ENCODE results near the gene CORO1A. TPM values are rescaled to one million over a fixed set of nuclear protein-coding genes. Genes with fewer than 3 reads are reported as not detected.
A peak's percentile ranks its signal among the peaks of the same experiment; 100 is the strongest.
"Not testable (repeated sequence)": the region's sequence is repeated elsewhere in the genome, so short reads cannot be mapped to it uniquely, and the experiment has no call there.

Gene CORO1A
- total RNA-seq, 1 donor: 0.36 TPM

DNA sequence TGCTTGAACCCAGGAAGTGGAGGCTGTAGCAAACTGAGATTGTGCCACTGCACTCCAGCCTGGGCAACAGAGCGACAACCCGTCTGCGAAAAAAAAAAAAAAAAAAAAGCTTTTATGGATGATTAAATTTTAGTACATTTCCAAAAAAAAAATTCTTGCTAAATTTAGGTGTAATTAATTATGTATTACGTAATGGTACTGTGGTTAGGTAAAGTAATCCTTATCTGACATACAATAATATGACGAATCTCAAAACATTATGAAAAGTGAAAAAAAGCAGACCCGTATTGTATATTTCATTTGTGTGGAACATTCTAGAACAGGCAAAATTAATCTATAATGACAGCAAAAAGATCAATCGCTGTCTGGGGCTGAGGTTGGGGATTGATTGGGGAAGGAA, 10.3 kb upstream of the CORO1A start:
- H4K20me1 ChIP-seq (ENCODE audit: insufficient read depth, low read length): no peaks in the 10 kb centered on the region
- TF ChIP-seq, protein P1, sequence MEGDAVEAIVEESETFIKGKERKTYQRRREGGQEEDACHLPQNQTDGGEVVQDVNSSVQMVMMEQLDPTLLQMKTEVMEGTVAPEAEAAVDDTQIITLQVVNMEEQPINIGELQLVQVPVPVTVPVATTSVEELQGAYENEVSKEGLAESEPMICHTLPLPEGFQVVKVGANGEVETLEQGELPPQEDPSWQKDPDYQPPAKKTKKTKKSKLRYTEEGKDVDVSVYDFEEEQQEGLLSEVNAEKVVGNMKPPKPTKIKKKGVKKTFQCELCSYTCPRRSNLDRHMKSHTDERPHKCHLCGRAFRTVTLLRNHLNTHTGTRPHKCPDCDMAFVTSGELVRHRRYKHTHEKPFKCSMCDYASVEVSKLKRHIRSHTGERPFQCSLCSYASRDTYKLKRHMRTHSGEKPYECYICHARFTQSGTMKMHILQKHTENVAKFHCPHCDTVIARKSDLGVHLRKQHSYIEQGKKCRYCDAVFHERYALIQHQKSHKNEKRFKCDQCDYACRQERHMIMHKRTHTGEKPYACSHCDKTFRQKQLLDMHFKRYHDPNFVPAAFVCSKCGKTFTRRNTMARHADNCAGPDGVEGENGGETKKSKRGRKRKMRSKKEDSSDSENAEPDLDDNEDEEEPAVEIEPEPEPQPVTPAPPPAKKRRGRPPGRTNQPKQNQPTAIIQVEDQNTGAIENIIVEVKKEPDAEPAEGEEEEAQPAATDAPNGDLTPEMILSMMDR (IDR thresholded peaks at IDR 0.05; ENCODE audit: extremely low read depth, low read depth, low read length): no peak
- H3K79me2 ChIP-seq (ENCODE audit: insufficient read depth, low read length): no peaks in the 10 kb centered on the region
- H3K4me1 ChIP-seq (ENCODE audit: insufficient read depth, low read length): no peaks in the 10 kb centered on the region
- H3K27ac ChIP-seq (ENCODE audit: low read depth, low read length): no peak overlapping the region
- H2AFZ ChIP-seq (ENCODE audit: low read length): no peak overlapping the region
- H3K27me3 ChIP-seq (ENCODE audit: insufficient read depth, low read length): no peaks in the 10 kb centered on the region
- no peak overlapping the region for H3K4me2 ChIP-seq (ENCODE audit: insufficient read depth, low read length)
- no peak for DNase-seq (ENCODE audit: insufficient read length, low spot score, missing footprints)
- no peak overlapping the region for H3K4me3 ChIP-seq (ENCODE audit: insufficient read depth, low read length)
- H3K36me3 ChIP-seq (ENCODE audit: insufficient read depth, low read length): no peaks in the 10 kb centered on the region
- H3K9me3 ChIP-seq (ENCODE audit: low read depth, low read length): no peaks in the 10 kb centered on the region

DNA sequence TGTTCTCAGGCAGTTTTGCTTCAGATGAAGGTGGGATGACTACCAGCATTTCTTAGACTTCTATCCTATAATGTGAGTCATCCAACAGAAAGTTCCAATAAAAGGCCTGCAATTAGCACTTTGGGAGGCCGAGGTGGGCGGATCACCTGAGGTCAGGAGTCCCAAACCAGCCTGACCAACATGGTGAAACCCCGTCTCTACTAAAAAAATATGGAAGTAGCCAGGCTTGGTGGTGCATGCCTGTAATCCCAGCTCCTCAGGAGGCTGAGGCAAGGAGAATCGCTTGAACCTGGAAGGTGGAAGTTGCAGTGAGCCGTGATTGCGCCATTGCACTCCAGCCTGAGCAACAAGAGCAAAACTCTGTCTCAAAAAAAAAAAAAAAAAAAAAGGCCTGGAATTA, 6.5 kb upstream of the CORO1A start:
- H3K79me2 ChIP-seq (ENCODE audit: insufficient read depth, low read length); DNase-seq (ENCODE audit: insufficient read length, low spot score, missing footprints); H3K4me3 ChIP-seq (ENCODE audit: insufficient read depth, low read length); H4K20me1 ChIP-seq (ENCODE audit: insufficient read depth, low read length); H3K4me2 ChIP-seq (ENCODE audit: insufficient read depth, low read length); H3K9me3 ChIP-seq (ENCODE audit: low read depth, low read length); H3K27me3 ChIP-seq (ENCODE audit: insufficient read depth, low read length); H2AFZ ChIP-seq (ENCODE audit: low read length); H3K4me1 ChIP-seq (ENCODE audit: insufficient read depth, low read length); H3K36me3 ChIP-seq (ENCODE audit: insufficient read depth, low read length); H3K27ac ChIP-seq (ENCODE audit: low read depth, low read length): not testable (repeated sequence)

DNA sequence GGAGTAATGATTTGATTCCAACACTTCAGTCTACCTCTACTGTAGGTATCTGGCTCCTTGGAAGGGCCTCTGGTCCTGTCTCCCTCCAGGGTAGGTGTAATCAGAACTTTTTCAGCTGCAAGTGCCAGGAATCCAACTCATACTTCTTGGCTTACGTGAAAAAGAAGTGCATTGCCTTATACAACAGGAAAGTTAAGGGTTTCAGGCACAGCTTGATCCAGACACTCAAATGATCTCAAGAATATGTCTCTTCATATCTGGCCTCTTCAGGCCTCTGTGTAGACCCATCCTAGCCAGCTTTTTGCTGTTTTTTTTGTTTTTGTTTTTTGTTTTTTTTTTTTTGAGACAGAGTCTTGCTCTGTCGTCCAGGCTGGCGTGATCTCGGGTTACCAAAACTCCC, 4.2 kb upstream of the CORO1A start:
- no peaks in the 10 kb centered on the region for H3K79me2 ChIP-seq (ENCODE audit: insufficient read depth, low read length)
- H3K4me2 ChIP-seq (ENCODE audit: insufficient read depth, low read length): no peak overlapping the region
- no peaks in the 10 kb centered on the region for H3K27me3 ChIP-seq (ENCODE audit: insufficient read depth, low read length)
- H2AFZ ChIP-seq (ENCODE audit: low read length): no peak overlapping the region
- no peaks in the 10 kb centered on the region for H3K4me1 ChIP-seq (ENCODE audit: insufficient read depth, low read length)
- H3K9me3 ChIP-seq (ENCODE audit: low read depth, low read length): no peaks in the 10 kb centered on the region
- H3K36me3 ChIP-seq (ENCODE audit: insufficient read depth, low read length): no peaks in the 10 kb centered on the region
- no peaks in the 10 kb centered on the region for H4K20me1 ChIP-seq (ENCODE audit: insufficient read depth, low read length)
- no peak for DNase-seq (ENCODE audit: insufficient read length, low spot score, missing footprints)
- H3K4me3 ChIP-seq (ENCODE audit: insufficient read depth, low read length): no peak overlapping the region
- TF ChIP-seq, protein P1 (IDR thresholded peaks at IDR 0.05; ENCODE audit: extremely low read depth, low read depth, low read length): no peak
- no peak overlapping the region for H3K27ac ChIP-seq (ENCODE audit: low read depth, low read length)

DNA sequence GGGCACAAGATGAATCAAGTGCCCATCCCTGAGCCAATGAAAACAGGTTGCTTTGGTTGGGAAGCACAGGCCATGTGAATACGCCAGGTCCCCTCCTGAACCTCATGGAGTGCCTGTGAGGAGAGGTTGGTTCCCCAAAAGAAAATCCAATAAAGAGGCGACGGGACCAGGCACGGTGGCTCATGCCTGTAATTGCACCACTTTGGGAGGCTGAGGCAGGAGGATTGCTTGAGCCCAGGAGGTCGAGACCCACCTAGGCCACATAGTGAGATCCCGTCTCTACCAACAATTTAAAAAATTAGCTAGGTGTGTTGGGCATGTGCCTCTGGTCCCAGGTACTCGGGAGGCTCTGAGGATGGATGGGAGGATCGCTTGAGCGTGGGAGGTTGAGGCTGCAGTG, 3.5 kb upstream of the CORO1A start:
- Histone ChIP-seq H3K79me2 (ENCODE audit: insufficient read depth, low read length) (no peaks in the 10 kb centered on the region), H2AFZ (ENCODE audit: low read length) (no peak overlapping the region), H3K4me2 (ENCODE audit: insufficient read depth, low read length) (no peak overlapping the region), H3K27me3 (ENCODE audit: insufficient read depth, low read length) (no peaks in the 10 kb centered on the region), H3K4me1 (ENCODE audit: insufficient read depth, low read length) (no peaks in the 10 kb centered on the region), H3K27ac (ENCODE audit: low read depth, low read length) (no peak overlapping the region), H3K4me3 (ENCODE audit: insufficient read depth, low read length) (no peak overlapping the region), H3K36me3 (ENCODE audit: insufficient read depth, low read length) (no peaks in the 10 kb centered on the region), H4K20me1 (ENCODE audit: insufficient read depth, low read length) (peaks cover 3% of the 10 kb centered on the region), H3K9me3 (ENCODE audit: low read depth, low read length) (no peaks in the 10 kb centered on the region)
- peak; percentile 9 for DNase-seq (ENCODE audit: insufficient read length, low spot score, missing footprints)
- TF ChIP-seq, protein P1 (IDR thresholded peaks at IDR 0.05; ENCODE audit: extremely low read depth, low read depth, low read length): no peak

Data from osteoblast (primary cell).